GM21786 (cell line): ENCODE results near the gene SQSTM1.
"Not testable (repeated sequence)": the region's sequence is repeated elsewhere in the genome, so short reads cannot be mapped to it uniquely, and the experiment has no call there.

ENCODE experiments used
- ATAC-seq: cut with Tn5 transposase; IDR thresholded peaks from one replicate; pipeline ENCODE4 v1.9.1; 2021; ENCODE audit not compliant: unreplicated experiment

Gene SQSTM1

DNA sequence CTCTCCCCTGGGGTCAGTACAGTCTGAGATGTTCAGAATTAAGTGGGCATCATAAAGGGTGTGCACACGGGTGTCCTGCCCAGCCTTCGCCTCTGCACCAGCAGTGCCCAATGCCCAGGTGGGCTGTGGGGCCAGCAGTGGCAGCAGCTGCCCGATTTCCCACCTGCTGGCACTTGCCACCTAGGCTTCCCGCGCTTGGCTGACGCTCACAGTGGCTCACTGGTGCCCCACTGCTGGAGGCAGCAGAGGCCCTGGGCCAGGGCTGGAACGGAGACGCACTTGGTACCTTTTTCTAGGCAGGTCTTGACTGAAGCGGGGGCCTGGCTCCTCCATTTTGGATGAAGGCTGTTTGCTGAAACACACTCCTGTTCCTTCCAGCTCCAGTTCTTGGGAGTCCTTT lies 20.9 kb downstream of the SQSTM1 start:
- no peak for ATAC-seq

DNA sequence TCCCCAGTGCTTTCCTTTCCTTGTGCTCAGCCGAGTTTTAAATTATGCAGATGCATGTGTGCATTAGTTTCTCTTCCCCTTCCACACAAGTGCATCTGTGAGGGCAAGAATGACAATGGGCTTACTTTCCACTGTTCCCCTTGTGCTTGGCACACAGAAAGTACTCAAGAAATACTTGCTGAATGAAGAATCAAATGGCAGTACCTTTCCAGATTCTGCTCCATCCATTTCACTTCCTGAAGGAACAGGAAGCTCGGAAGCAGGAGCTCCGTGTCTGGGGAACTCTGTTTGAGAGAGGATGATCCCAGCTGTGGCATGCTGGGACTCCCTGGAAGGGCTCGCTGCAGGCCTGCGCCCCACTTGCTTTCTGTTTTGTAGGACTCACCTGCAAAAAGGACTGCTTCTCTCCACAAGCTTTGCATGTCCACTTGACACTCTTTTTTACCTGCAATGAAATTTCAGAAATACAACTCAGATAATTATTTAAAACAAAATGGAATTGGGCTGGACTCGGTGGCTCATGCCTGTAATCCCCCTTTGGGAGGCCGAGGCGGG lies 32.4 kb downstream of the SQSTM1 start:
- ATAC-seq = peak; percentile 97

DNA sequence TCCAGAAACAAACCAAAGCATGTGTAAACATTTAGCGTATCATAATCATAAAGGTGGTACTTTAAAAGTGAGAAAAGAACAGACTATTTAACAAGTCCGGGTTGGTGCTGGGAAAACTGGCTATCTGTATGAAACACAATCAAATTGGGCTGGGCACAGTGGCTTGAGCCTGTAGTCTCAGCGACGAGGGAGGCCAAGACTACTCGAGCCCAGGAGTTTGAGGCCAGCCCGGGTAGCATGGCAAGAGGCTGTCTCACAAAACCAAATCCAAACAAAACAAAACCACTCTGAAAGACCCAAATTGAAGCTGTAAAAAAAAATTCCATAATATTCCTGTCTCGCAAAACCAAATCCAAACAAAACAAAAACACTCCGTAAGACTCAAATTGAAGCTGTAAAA lies 33.7 kb downstream of the SQSTM1 start:
- ATAC-seq = no peak

- peak; percentile 33 for ATAC-seq
Observed at GRCh38 chr5:179858241-179858585, 37.5 kb downstream of the SQSTM1 start.

- peak; percentile 97 for ATAC-seq
Observed at GRCh38 chr5:179858586-179859427, 38.1 kb downstream of the SQSTM1 start, which contains the start of gene MRNIP. Gene MRNIP, minus strand, starts transcription at chr5:179858817. Its CDS starts 21 bp downstream, at chr5:179858796.

DNA sequence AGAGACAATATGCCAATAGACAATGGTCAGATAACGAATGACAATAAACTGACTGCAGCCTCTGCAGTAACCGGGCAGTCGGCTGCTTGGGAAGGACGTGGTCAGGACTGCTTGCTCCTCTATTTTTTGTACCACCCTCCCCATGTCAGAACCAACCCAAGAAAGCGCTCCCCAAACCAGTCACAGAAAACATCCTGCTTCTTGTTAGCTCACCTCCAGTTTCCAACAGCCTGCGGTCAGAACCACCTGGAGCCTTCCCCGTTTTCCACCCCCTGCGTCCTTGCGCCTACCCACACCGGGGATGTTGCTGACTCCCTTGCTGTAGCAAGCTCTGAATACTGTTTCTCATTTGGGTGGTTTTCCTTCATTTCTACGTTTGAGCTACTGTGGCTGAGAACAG lies 39.6 kb downstream of the SQSTM1 start:
- no peak for ATAC-seq

GRCh38 chr5:179862296-179862695 lies 41.6 kb downstream of the SQSTM1 start:
- no peak for ATAC-seq

DNA sequence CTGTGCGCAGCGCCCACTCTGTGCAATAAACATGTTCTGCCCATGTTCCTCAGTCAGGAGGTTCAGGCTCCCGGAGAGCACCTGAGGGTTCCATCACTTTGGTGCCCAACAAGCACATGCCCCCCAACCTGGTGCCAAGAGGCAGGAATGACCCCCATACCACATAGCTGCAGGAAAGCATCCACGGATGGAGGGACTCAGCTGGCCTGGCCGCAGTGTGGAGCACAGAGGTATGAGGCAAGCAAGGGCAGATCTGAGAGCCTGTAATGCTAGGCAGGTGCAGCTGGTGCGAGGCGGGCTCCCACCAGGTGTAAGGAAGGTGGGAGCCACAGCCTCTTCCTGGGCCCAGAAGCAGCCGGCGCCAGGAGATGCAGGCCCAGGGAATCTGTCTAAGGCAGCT lies 42.2 kb downstream of the SQSTM1 start:
- no peak for ATAC-seq

DNA sequence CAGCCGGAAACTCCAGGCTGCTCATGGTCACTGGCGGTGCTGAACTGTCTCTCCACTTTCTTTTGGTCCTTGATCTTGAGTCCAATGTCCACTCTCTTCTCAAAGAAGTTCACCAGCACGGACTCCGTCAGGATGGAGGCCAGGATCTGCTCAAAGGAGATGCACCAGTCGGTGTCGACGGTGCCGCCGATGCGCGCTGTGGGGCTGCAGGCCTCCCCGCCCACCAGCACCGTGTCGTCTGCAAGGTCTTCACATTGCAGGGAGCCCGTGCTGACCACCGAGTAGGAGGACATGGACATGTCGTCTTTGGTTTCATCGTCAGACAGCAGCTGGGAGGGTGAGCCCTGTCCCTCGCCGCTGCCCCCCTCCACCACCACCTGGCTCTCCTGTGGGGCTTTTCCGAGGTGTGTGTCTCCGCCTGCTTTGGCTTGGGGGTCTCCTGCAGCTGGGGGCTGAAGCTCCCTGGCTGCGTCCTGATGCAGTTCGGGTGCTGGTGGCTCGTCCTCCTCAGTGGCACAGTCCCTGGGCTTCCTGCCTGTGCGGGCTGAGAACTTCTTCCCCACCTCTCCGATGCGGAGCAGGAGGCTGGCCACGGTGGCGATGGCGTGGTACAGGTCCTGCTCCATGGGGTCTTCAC lies 42.9 kb downstream of the SQSTM1 start:
- no peak for ATAC-seq

DNA sequence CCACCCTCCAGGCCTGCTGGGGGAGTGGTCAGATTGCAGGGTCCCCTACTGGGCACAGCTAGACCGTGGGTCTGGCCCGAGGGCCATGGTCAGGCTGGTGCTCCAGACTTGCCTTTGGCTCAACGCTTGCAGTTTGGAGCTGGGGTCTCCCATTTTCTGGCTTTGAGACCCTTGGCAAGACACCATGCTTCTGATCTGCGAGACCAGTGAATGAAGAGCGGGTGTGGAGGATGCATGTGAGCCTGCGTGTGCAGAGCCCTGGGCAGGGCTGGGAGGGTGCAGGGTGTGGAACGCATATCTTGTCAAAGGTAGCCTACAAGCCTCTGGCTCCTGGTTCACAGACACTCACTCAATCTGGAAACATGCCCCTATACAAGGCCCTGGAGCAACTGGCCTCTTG lies 44.0 kb downstream of the SQSTM1 start:
- ATAC-seq = no peak

DNA sequence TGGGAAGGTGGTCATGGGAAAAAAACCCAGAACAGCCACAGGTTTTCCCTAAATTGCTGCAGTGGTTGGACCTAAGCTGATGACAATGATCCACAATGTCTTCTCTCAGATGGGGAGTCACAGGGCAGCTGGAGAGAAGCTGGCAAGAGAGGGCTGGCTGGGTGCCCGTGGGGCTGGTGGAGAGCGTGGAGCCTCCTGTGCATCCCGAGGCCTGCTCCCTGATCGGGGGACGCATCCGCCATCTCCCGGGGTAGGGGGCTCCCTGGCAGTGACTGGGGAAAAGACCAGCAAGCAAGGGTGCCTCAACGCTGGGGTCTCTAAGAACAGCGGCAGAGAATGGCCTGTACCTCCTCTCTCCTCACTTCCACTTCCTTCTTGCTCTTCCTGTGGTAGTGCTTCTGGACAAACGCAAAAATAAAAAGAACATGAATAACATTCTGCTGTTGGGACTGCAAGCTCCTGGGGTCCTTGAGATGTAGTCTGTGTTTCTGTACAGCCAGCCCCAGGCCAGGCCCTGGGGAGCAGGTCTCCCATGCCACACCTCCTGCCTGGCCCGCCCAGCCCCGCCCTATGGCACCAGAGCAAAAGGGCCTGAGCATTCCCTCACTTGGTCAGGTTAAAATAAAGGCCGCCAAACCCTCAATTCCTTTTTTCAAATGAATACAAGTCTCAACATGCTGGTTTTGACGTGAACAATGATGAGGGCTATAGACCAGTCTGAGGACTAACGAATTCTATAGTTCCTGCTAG lies 45.0 kb downstream of the SQSTM1 start:
- ATAC-seq = no peak

GRCh38 chr5:179866241-179867078 lies 45.8 kb downstream of the SQSTM1 start:
- ATAC-seq = no peak

- no peak for ATAC-seq
Observed at GRCh38 chr5:179867079-179867465, 46.4 kb downstream of the SQSTM1 start.

- no peak for ATAC-seq
Observed at GRCh38 chr5:179867476-179867875, 46.8 kb downstream of the SQSTM1 start.

DNA sequence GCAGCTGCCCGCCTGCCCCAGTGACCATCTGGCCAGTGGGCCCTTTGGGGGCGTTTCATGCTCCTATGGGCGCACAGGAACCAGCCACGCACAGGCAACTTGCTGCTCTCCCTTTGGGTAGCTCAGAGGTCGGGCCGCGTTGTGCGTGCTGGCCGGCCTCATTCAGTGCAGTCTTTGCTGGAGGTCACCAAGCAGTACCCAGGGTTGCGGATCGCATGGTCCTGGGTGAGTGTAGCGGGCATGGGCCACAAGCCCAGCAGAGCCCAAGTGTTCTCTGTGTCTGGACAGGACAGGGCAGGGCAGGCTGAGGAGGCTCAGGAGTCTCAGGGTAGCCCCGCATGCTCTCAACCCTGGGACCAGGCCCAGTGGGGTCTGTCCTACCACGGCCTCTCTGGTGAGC lies 47.8 kb downstream of the SQSTM1 start:
- ATAC-seq = no peak

DNA sequence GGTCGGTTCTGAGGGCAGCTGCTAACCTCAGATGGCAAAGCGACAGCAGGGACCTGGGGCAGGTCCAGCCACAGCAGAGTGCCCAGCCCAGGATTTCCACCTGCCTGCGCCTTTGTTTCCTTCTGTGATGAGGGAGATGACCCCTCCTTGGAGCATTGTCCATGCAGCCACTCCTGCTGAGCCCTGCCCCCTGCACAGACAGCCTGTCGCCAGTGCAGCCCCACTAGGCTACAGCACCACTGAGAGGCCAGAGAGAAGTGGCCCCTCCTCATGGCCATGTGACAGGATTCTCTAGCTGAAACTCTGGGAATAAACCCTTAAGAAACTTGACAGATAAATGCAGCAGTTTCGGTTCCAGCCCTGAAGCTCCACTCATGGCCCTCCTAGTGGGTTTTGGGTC lies 48.4 kb downstream of the SQSTM1 start:
- no peak for ATAC-seq

DNA sequence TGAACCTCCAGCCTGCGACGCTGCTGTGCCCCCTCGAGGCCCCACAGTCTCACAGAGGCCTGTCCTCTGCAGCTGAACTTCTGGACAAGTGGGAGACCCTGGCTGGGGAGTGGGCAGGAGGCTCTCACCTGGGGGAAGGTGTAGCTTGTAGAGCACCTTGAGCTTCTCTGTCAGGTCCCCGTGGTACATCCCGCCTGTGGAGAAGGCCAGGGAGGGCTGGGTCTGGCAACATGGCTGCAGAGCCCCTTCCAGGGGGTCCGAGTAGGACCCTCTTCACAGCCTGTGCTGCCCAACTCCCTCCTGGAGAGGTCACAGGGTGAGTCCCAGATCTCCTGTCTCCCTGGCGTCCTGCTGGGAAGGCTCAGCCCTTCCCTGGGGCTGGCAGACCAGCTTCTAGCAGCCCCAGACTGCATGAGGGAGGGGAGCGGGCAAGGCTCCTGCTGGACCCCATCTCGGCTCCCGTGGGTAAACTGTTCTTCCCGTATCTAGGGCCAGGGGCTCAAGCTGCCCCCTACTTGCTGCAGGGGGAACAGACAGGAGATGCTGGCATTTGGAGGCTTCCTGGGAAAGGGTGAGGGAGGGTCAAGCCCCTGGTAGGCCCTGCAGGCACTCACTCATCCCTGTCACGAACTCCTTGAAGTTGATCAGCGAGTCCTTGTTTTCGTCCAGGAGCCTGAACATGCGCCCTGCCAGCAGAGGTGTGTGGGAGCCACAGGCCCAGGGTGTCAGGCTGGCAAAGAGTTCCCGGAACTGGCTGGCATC lies 49.1 kb downstream of the SQSTM1 start:
- no peak for ATAC-seq

DNA sequence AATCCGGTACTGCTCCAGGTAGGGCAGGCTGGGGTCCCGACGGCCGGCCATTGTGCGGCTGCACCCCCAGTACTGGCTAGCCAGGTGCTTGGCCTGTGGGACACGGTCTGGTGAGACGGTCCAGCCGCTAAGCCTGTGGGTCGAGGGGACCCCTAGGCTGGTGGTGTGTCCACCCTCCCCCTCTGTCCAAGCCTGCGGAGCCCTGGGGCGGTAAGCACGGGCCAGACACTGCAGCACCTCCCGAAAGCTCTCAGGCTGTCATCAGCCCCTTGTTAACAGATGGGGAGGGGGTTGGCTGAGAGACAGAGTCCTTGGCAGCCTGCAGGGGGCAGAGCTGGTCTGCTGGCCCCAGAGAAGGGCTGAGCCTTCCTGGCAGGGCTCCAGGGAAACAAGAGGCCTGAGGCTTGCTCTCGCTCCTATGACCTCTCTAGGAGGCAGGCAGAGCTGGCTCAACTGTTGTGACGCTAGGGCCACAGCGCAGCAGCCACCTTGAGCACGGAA lies 49.7 kb downstream of the SQSTM1 start:
- no peak for ATAC-seq

- no peak for ATAC-seq
Observed at GRCh38 chr5:179870952-179871351, 50.2 kb downstream of the SQSTM1 start.

DNA sequence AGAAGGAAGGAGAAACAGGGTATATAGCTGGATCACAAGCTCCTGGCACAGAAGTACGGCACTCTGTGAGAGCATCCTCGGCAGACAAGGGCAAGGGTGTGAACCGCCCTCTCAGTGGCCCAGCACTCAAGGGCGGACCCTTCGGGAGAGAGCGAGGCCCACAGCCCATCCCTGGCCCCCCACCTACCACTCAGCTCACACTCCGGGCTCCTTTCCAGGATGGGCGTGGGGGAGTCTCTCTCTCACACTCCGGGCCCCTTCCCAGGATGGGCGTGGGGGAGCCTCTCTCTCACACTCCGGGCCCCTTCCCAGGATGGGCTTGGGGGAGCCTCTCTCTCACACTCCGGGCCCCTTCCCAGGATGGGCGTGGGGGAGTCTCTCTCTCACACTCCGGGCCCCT lies 50.8 kb downstream of the SQSTM1 start:
- ATAC-seq = not testable (repeated sequence)
